ENCODE measurements around the gene GHRHR. TPM values are rescaled to one million over a fixed set of nuclear protein-coding genes. Genes with fewer than 3 reads are reported as not detected.

The GHRHR gene
- total RNA-seq, 2 experiments from 2014 or later: not detected

- H3K4me1 Mint-ChIP-seq (ENCODE audit: low read depth): no peaks in the 10 kb centered on the region
- ChIA-PET CTCF (no interaction called here), POLR2A (no interaction called here)
- peaks cover 9% of the 10 kb centered on the region for H3K27me3 Mint-ChIP-seq (ENCODE audit: low read depth)
- H3K4me3 Mint-ChIP-seq: no peak overlapping the region
- no peaks in the 10 kb centered on the region for H3K9me3 Mint-ChIP-seq (ENCODE audit: insufficient read depth)
- ATAC-seq (no peak), DNase-seq (no peak)
- H3K36me3 Mint-ChIP-seq (ENCODE audit: low read depth): no peaks in the 10 kb centered on the region
- H3K27ac Mint-ChIP-seq: no peak overlapping the region
Measured at GRCh38 chr7:31000779-31001178, 37.0 kb downstream of the GHRHR start.

GRCh38 chr7:31002256-31002655, 38.5 kb downstream of the GHRHR start:
- ChIA-PET CTCF (interaction anchor here (2.5 kb wide), 1 partner anchor 120 kb away, joined by 6 read pairs; no protein-coding TSS in a partner anchor), POLR2A (no interaction called here)
- ATAC-seq (no peak), DNase-seq (no peak)
- no peaks in the 10 kb centered on the region for H3K9me3 Mint-ChIP-seq (ENCODE audit: insufficient read depth)
- no peak overlapping the region for H3K27ac Mint-ChIP-seq
- H3K27me3 Mint-ChIP-seq (ENCODE audit: low read depth): peaks cover 12% of the 10 kb centered on the region
- no peak overlapping the region for H3K4me3 Mint-ChIP-seq
- H3K4me1 Mint-ChIP-seq (ENCODE audit: low read depth): no peaks in the 10 kb centered on the region
- H3K36me3 Mint-ChIP-seq (ENCODE audit: low read depth): no peaks in the 10 kb centered on the region

- no peaks in the 10 kb centered on the region for H3K36me3 Mint-ChIP-seq (ENCODE audit: low read depth)
Measured at GRCh38 chr7:31003097-31003496, 39.3 kb downstream of the GHRHR start.

GRCh38 chr7:31003721-31004120, 40.0 kb downstream of the GHRHR start:
- Mint-ChIP-seq H3K27me3 (ENCODE audit: low read depth) (peaks cover 14% of the 10 kb centered on the region), H3K36me3 (ENCODE audit: low read depth) (no peaks in the 10 kb centered on the region), H3K4me3 (no peak overlapping the region), H3K4me1 (ENCODE audit: low read depth) (no peaks in the 10 kb centered on the region), H3K27ac (no peak overlapping the region), H3K9me3 (ENCODE audit: insufficient read depth) (no peaks in the 10 kb centered on the region)
- DNase-seq (no peak), ATAC-seq (no peak)
- POLR2A ChIA-PET: no interaction called here
- CTCF ChIA-PET: interaction anchor here (2.5 kb wide), 1 partner anchor 119 kb away, joined by 6 read pairs; no protein-coding TSS in a partner anchor

More at GRCh38 chr7:31003097-31003496, 39.3 kb downstream of the GHRHR start:
- CTCF ChIA-PET: interaction anchor here (2.5 kb wide), 1 partner anchor 119 kb away, joined by 6 read pairs; no protein-coding TSS in a partner anchor
- H3K9me3 Mint-ChIP-seq (ENCODE audit: insufficient read depth): no peaks in the 10 kb centered on the region
- no peak overlapping the region for H3K4me3 Mint-ChIP-seq
- no peak for DNase-seq
- no peaks in the 10 kb centered on the region for H3K4me1 Mint-ChIP-seq (ENCODE audit: low read depth)
- peaks cover 12% of the 10 kb centered on the region for H3K27me3 Mint-ChIP-seq (ENCODE audit: low read depth)
- no peak overlapping the region for H3K27ac Mint-ChIP-seq
- POLR2A ChIA-PET: no interaction called here
- ATAC-seq: no peak

- CTCF ChIA-PET: no interaction called here
- no peak for ATAC-seq
Measured at GRCh38 chr7:31004393-31004792, 40.6 kb downstream of the GHRHR start.

GRCh38 chr7:31006857-31007256, 43.1 kb downstream of the GHRHR start:
- Mint-ChIP-seq H3K36me3 (ENCODE audit: low read depth) (no peaks in the 10 kb centered on the region), H3K9me3 (ENCODE audit: insufficient read depth) (no peaks in the 10 kb centered on the region), H3K27me3 (ENCODE audit: low read depth) (peaks cover 36% of the 10 kb centered on the region), H3K27ac (no peak overlapping the region), H3K4me3 (no peak overlapping the region), H3K4me1 (ENCODE audit: low read depth) (peaks cover 5% of the 10 kb centered on the region)
- DNase-seq: no peak
- ATAC-seq: no peak
- ChIA-PET POLR2A (no interaction called here), CTCF (no interaction called here)

More at GRCh38 chr7:31004393-31004792, 40.6 kb downstream of the GHRHR start:
- POLR2A ChIA-PET: no interaction called here
- H3K4me1 Mint-ChIP-seq (ENCODE audit: low read depth): no peaks in the 10 kb centered on the region
- no peak for DNase-seq
- H3K9me3 Mint-ChIP-seq (ENCODE audit: insufficient read depth): no peaks in the 10 kb centered on the region
- no peak overlapping the region for H3K27ac Mint-ChIP-seq
- H3K27me3 Mint-ChIP-seq (ENCODE audit: low read depth): peaks cover 20% of the 10 kb centered on the region
- H3K4me3 Mint-ChIP-seq: no peak overlapping the region
- H3K36me3 Mint-ChIP-seq (ENCODE audit: low read depth): no peaks in the 10 kb centered on the region

- Mint-ChIP-seq H3K27ac (no peak overlapping the region), H3K9me3 (ENCODE audit: insufficient read depth) (no peaks in the 10 kb centered on the region), H3K36me3 (ENCODE audit: low read depth) (no peaks in the 10 kb centered on the region), H3K4me3 (no peak overlapping the region), H3K4me1 (ENCODE audit: low read depth) (peaks cover 5% of the 10 kb centered on the region), H3K27me3 (ENCODE audit: low read depth) (peaks cover 36% of the 10 kb centered on the region)
- ATAC-seq (no peak), DNase-seq (no peak)
- CTCF ChIA-PET: no interaction called here
- POLR2A ChIA-PET: no interaction called here
Measured at GRCh38 chr7:31007634-31008033, 43.9 kb downstream of the GHRHR start.

- no peak for ATAC-seq
- no peaks in the 10 kb centered on the region for H3K9me3 Mint-ChIP-seq (ENCODE audit: insufficient read depth)
Measured at GRCh38 chr7:31014826-31015225, 51.1 kb downstream of the GHRHR start.

GRCh38 chr7:31017032-31017675, 53.4 kb downstream of the GHRHR start:
- Mint-ChIP-seq H3K36me3 (ENCODE audit: low read depth) (no peaks in the 10 kb centered on the region), H3K9me3 (ENCODE audit: insufficient read depth) (no peaks in the 10 kb centered on the region), H3K27ac (no peak overlapping the region), H3K4me1 (ENCODE audit: low read depth) (peaks cover 50% of the 10 kb centered on the region), H3K27me3 (ENCODE audit: low read depth) (peaks cover 12% of the 10 kb centered on the region), H3K4me3 (no peak overlapping the region)
- CTCF ChIA-PET: no interaction called here
- DNase-seq: no peak
- ATAC-seq: peak; percentile 31
- POLR2A ChIA-PET: no interaction called here

More at GRCh38 chr7:31014826-31015225, 51.1 kb downstream of the GHRHR start:
- Mint-ChIP-seq H3K4me1 (ENCODE audit: low read depth) (peaks cover 35% of the 10 kb centered on the region), H3K36me3 (ENCODE audit: low read depth) (no peaks in the 10 kb centered on the region), H3K27ac (no peak overlapping the region), H3K27me3 (ENCODE audit: low read depth) (peaks cover 25% of the 10 kb centered on the region), H3K4me3 (no peak overlapping the region)
- ChIA-PET CTCF (no interaction called here), POLR2A (no interaction called here)
- DNase-seq: no peak

GRCh38 chr7:31017721-31018120, 54.0 kb downstream of the GHRHR start:
- DNase-seq: no peak
- peaks cover 2% of the 10 kb centered on the region for H3K36me3 Mint-ChIP-seq (ENCODE audit: low read depth)
- CTCF ChIA-PET: interaction anchor here (0.6 kb wide), 1 partner anchor 938 kb away, joined by 3 read pairs; no protein-coding TSS in a partner anchor
- no peak overlapping the region for H3K4me3 Mint-ChIP-seq
- peaks cover 54% of the 10 kb centered on the region for H3K4me1 Mint-ChIP-seq (ENCODE audit: low read depth)
- H3K27me3 Mint-ChIP-seq (ENCODE audit: low read depth): peaks cover 12% of the 10 kb centered on the region
- POLR2A ChIA-PET: no interaction called here
- no peaks in the 10 kb centered on the region for H3K9me3 Mint-ChIP-seq (ENCODE audit: insufficient read depth)
- no peak overlapping the region for H3K27ac Mint-ChIP-seq
- no peak for ATAC-seq

- POLR2A ChIA-PET: no interaction called here
- ATAC-seq: peak; percentile 18
Measured at GRCh38 chr7:31019509-31019908, 55.8 kb downstream of the GHRHR start.

GRCh38 chr7:31020161-31020560, 56.4 kb downstream of the GHRHR start:
- ATAC-seq (no peak), DNase-seq (no peak)
- POLR2A ChIA-PET: no interaction called here
- CTCF ChIA-PET: interaction anchor here (1.3 kb wide), 1 partner anchor 102 kb away, joined by 3 read pairs; no protein-coding TSS in a partner anchor
- peak overlapping the region; percentile 67 for H3K27ac Mint-ChIP-seq
- H3K4me3 Mint-ChIP-seq: no peak overlapping the region
- H3K4me1 Mint-ChIP-seq (ENCODE audit: low read depth): peaks cover 76% of the 10 kb centered on the region
- H3K9me3 Mint-ChIP-seq (ENCODE audit: insufficient read depth): peaks cover 7% of the 10 kb centered on the region
- H3K27me3 Mint-ChIP-seq (ENCODE audit: low read depth): peaks cover 3% of the 10 kb centered on the region
- peaks cover 21% of the 10 kb centered on the region for H3K36me3 Mint-ChIP-seq (ENCODE audit: low read depth)

More at GRCh38 chr7:31019509-31019908, 55.8 kb downstream of the GHRHR start:
- Mint-ChIP-seq H3K9me3 (ENCODE audit: insufficient read depth) (peaks cover 6% of the 10 kb centered on the region), H3K4me1 (ENCODE audit: low read depth) (peaks cover 71% of the 10 kb centered on the region), H3K4me3 (peak overlapping the region; percentile 17), H3K27ac (peak overlapping the region; percentile 75), H3K27me3 (ENCODE audit: low read depth) (peaks cover 3% of the 10 kb centered on the region), H3K36me3 (ENCODE audit: low read depth) (peaks cover 15% of the 10 kb centered on the region)
- CTCF ChIA-PET: interaction anchor here (1.0 to 1.3 kb wide), 2 partner anchors 36 to 103 kb away, joined by 3 read pairs; no protein-coding TSS in a partner anchor
- DNase-seq: peak; percentile 42

All from activated CD8-positive, alpha-beta T cell treated with anti-CD3 and anti-CD28 coated beads, Interleukin-2, amount 10 ng/mL, durations not matched to agents 7 days and 5 days (primary cell).